ENCODE data around the gene NKAIN2. TPM values are rescaled to one million over a fixed set of nuclear protein-coding genes. Genes with fewer than 3 reads are reported as not detected.

NKAIN2 gene
- total RNA-seq, 2 donors from 2014 or later, result 0.68 TPM; not detected in 1

GRCh38 chr6:124002377-124003081 lies 198.9 kb downstream of the NKAIN2 start:
- 46% methylated on average over 4 of the region's 4 CpGs for whole genome bisulfite sequencing
- Histone ChIP-seq H3K36me3 (no peaks in the 10 kb centered on the region), H3K4me3 (no peak overlapping the region), H3K9me3 (no peaks in the 10 kb centered on the region), H3K27me3 (replicated peaks; ENCODE audit: insufficient read depth) (no peaks in the 10 kb centered on the region), H3K27ac (no peak overlapping the region), H3K4me1 (replicated peaks) (no peaks in the 10 kb centered on the region)
- TF ChIP-seq CTCF (IDR thresholded peaks at IDR 0.05) (no peak), POLR2AphosphoS5 (IDR thresholded peaks at IDR 0.05) (no peak), POLR2A (IDR thresholded peaks at IDR 0.05) (no peak)
- intact Hi-C loops (cut with DNase I), result no loop called here
- no peak for DNase-seq (ENCODE audit: low spot score)

- Histone ChIP-seq H3K27me3 (replicated peaks; ENCODE audit: insufficient read depth) (no peaks in the 10 kb centered on the region), H3K4me3 (no peak overlapping the region), H3K9me3 (no peaks in the 10 kb centered on the region), H3K36me3 (no peaks in the 10 kb centered on the region), H3K4me1 (replicated peaks) (no peaks in the 10 kb centered on the region), H3K27ac (no peak overlapping the region)
- intact Hi-C loops (cut with DNase I), result no loop called here
- TF ChIP-seq CTCF (IDR thresholded peaks at IDR 0.05), result no peak
- no peak for TF ChIP-seq POLR2AphosphoS5 (IDR thresholded peaks at IDR 0.05)
- TF ChIP-seq POLR2A (IDR thresholded peaks at IDR 0.05), result no peak
- no peak for DNase-seq (ENCODE audit: low spot score)
Measured at GRCh38 chr6:124007266-124007665, 203.6 kb downstream of the NKAIN2 start.

GRCh38 chr6:124008000-124008987 lies 204.6 kb downstream of the NKAIN2 start:
- intact Hi-C loops (cut with DNase I), result no loop called here
- DNase-seq (ENCODE audit: low spot score), result no peak
- Histone ChIP-seq H3K27ac (no peak overlapping the region), H3K9me3 (no peaks in the 10 kb centered on the region), H3K4me3 (no peak overlapping the region), H3K4me1 (replicated peaks) (no peaks in the 10 kb centered on the region), H3K27me3 (replicated peaks; ENCODE audit: insufficient read depth) (no peaks in the 10 kb centered on the region), H3K36me3 (no peaks in the 10 kb centered on the region)
- WGBS, result 39% methylated on average over 10 of the region's 10 CpGs
- no peak for TF ChIP-seq POLR2A (IDR thresholded peaks at IDR 0.05)
- TF ChIP-seq POLR2AphosphoS5 (IDR thresholded peaks at IDR 0.05), result no peak
- no peak for TF ChIP-seq CTCF (IDR thresholded peaks at IDR 0.05)

GRCh38 chr6:124008988-124009765 lies 205.5 kb downstream of the NKAIN2 start:
- 68% methylated on average over 6 of the region's 6 CpGs for WGBS
- no peak overlapping the region for H3K27ac ChIP-seq
- no peak for DNase-seq (ENCODE audit: low spot score)
- no peaks in the 10 kb centered on the region for H3K9me3 ChIP-seq
- TF ChIP-seq CTCF (IDR thresholded peaks at IDR 0.05) (no peak), POLR2A (IDR thresholded peaks at IDR 0.05) (no peak), POLR2AphosphoS5 (IDR thresholded peaks at IDR 0.05) (no peak)
- no peak overlapping the region for H3K4me3 ChIP-seq
- no peaks in the 10 kb centered on the region for H3K27me3 ChIP-seq (replicated peaks; ENCODE audit: insufficient read depth)
- no peaks in the 10 kb centered on the region for H3K36me3 ChIP-seq
- intact Hi-C loops (cut with DNase I), result no loop called here
- H3K4me1 ChIP-seq (replicated peaks), result no peaks in the 10 kb centered on the region
